Measurements from ENCODE around the gene ALKAL2. TPM values are rescaled to one million over a fixed set of nuclear protein-coding genes. Genes with fewer than 3 reads are reported as not detected.

The ALKAL2 gene
- polyA plus RNA-seq, 1 experiment, result not detected

DNA sequence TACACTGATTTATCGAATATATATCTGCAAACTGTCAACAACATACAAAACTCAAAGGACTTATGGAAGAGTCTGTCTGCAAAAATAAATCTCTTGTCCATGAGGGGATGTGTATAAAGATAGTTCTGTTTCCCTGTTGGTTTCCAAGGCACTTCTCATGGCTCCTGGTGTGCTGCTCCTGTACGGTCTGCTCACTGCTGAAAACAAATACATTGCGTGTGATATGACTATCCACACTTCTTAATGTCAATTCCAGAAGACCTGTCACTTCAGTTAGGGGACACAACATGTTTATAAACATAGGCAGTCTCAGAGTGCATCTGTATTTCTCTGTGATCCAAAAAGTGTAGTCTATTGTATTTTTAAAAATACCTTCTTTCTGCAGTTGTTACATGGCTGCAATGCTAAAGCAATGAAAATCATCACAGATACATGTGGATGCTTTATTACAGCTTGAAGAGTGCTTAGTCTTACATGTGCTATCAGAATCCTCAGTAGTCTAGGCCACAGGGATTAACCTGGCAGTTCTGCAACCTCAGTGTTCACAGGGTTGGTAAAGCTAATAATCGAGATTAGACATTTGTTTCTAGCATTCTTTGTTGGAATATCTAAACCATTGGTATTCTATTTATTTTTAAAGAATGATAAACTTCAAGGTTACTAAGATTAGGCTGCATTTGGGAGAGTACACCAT is 7.8 kb downstream of the ALKAL2 start:
- Histone ChIP-seq H3K27ac (ENCODE audit: low read depth, low read length) (no peak overlapping the region), H3K27me3 (ENCODE audit: control insufficient read depth, insufficient read depth, low read length) (no peaks in the 10 kb centered on the region), H3K4me3 (ENCODE audit: low read depth, low read length) (no peak overlapping the region), H3K9me3 (ENCODE audit: control insufficient read depth, insufficient read depth, low read length) (no peaks in the 10 kb centered on the region)
- CTCF ChIA-PET, result interaction anchor here (1.0 to 1.1 kb wide), 2 partner anchors 10 to 25 kb away, joined by 3 read pairs; no protein-coding TSS in a partner anchor
- TF ChIP-seq, protein P1, sequence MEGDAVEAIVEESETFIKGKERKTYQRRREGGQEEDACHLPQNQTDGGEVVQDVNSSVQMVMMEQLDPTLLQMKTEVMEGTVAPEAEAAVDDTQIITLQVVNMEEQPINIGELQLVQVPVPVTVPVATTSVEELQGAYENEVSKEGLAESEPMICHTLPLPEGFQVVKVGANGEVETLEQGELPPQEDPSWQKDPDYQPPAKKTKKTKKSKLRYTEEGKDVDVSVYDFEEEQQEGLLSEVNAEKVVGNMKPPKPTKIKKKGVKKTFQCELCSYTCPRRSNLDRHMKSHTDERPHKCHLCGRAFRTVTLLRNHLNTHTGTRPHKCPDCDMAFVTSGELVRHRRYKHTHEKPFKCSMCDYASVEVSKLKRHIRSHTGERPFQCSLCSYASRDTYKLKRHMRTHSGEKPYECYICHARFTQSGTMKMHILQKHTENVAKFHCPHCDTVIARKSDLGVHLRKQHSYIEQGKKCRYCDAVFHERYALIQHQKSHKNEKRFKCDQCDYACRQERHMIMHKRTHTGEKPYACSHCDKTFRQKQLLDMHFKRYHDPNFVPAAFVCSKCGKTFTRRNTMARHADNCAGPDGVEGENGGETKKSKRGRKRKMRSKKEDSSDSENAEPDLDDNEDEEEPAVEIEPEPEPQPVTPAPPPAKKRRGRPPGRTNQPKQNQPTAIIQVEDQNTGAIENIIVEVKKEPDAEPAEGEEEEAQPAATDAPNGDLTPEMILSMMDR (IDR thresholded peaks at IDR 0.05; ENCODE audit: low read depth, low read length), result no peak
- DNase-seq (ENCODE audit: low read depth, low spot score), result no peak
- POLR2A ChIA-PET, result no interaction called here

DNA sequence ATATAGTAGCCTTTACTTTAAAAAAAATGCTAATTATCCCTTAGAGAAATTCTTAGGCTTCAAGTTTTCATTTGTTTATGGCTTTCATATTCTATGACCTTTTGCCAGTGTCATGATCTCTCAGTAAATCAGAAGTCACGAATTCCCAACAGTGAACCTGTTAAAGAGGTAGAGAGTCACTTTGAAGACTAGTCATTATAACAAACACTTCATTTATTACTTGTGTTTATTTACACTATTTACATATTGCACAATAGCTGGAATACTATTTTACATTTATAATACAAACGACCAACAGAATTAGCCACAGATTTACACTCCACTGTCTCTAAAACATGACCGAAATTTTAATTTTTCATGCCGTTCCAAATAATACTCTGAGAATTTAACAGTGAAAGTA is 8.5 kb downstream of the ALKAL2 start:
- H3K9me3 ChIP-seq (ENCODE audit: control insufficient read depth, insufficient read depth, low read length), result no peaks in the 10 kb centered on the region
- DNase-seq (ENCODE audit: low read depth, low spot score), result no peak
- POLR2A ChIA-PET, result no interaction called here
- CTCF ChIA-PET, result interaction anchor here (3.0 kb wide), 1 partner anchor 11 kb away, joined by 13 read pairs; no protein-coding TSS in a partner anchor
- TF ChIP-seq, protein P1 (IDR thresholded peaks at IDR 0.05; ENCODE audit: low read depth, low read length), result no peak
- H3K27me3 ChIP-seq (ENCODE audit: control insufficient read depth, insufficient read depth, low read length), result no peaks in the 10 kb centered on the region
- H3K4me3 ChIP-seq (ENCODE audit: low read depth, low read length), result no peak overlapping the region
- no peak overlapping the region for H3K27ac ChIP-seq (ENCODE audit: low read depth, low read length)

DNA sequence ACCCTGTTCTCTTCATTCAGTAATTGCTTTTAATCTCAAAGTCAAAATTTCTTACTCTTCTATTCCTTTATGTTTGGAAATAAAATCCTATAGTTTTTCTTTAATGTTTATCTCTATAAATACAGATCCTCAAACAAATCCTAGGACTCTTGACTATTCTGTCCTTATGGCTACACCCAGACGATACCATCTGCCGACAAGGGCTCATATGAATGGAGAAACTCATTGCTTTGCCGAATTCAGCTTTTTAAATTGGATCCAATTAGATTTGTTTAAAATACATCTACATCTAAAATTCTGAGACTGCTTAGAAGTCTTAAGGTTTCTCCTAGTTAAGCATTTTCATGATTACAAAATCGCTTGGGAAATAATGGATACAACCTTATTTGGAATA is 9.0 kb downstream of the ALKAL2 start:
- POLR2A ChIA-PET, result no interaction called here
- TF ChIP-seq, protein P1 (IDR thresholded peaks at IDR 0.05; ENCODE audit: low read depth, low read length), result no peak
- H3K9me3 ChIP-seq (ENCODE audit: control insufficient read depth, insufficient read depth, low read length), result no peaks in the 10 kb centered on the region
- DNase-seq (ENCODE audit: low read depth, low spot score), result no peak
- no peaks in the 10 kb centered on the region for H3K27me3 ChIP-seq (ENCODE audit: control insufficient read depth, insufficient read depth, low read length)
- no peak overlapping the region for H3K27ac ChIP-seq (ENCODE audit: low read depth, low read length)
- H3K4me3 ChIP-seq (ENCODE audit: low read depth, low read length), result no peak overlapping the region
- CTCF ChIA-PET, result interaction anchor here (3.0 kb wide), 1 partner anchor 11 kb away, joined by 13 read pairs; no protein-coding TSS in a partner anchor

DNA sequence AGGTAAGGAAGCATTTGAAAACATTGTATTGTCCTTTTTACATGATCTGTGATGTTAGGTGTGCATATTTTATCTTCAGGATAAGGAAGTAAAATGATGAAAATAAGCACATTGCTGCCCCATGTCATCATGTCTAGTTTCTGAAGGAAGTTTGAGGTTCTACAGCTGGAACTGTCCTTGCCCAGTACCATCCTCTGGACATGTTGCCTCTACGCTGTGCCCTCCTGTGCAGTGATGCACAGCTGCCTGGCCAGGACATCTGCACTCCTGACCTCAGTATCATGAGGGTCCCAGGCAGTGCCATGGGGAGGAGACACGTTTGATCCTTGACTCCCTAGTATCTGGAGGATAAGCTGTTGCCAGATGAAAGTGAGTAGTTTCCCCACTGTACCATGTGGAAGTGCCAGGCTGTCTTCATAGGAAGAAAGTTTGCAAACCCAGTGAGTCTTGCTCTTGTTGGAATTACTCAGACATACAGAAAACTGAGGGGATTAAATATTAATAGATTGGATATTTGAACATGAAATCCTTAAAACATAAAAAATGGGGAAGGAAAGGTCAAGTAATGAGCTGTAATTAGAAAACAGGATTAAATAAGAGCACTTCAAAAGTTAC is 9.5 kb downstream of the ALKAL2 start:
- ChIA-PET POLR2A (no interaction called here), CTCF (interaction anchor here (3.0 kb wide), 1 partner anchor 12 kb away, joined by 13 read pairs; no protein-coding TSS in a partner anchor)
- DNase-seq (ENCODE audit: low read depth, low spot score), result no peak
- no peak overlapping the region for H3K4me3 ChIP-seq (ENCODE audit: low read depth, low read length)
- H3K27ac ChIP-seq (ENCODE audit: low read depth, low read length), result no peak overlapping the region
- no peaks in the 10 kb centered on the region for H3K9me3 ChIP-seq (ENCODE audit: control insufficient read depth, insufficient read depth, low read length)
- TF ChIP-seq, protein P1 (IDR thresholded peaks at IDR 0.05; ENCODE audit: low read depth, low read length), result no peak
- no peaks in the 10 kb centered on the region for H3K27me3 ChIP-seq (ENCODE audit: control insufficient read depth, insufficient read depth, low read length)

DNA sequence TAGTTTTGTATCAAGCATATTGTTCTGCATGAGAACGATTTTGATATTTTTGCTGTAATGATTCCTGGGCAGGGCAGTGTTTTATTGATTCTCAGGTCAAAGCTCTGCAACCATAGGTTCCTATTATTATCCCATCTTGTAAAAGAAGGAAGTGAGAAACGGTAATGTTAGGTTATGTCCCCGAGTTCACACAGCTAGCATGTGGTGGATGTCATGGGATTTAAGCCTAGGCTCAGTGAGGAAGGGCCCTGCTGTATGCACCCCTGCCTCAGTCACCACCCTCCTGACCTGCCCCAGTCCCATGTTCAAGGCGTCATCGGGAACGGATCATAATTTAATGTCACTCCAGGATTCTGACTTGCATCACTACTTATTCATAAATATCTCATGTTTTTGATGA is 12.4 kb downstream of the ALKAL2 start:
- H3K9me3 ChIP-seq (ENCODE audit: control insufficient read depth, insufficient read depth, low read length), result no peaks in the 10 kb centered on the region
- H3K27ac ChIP-seq (ENCODE audit: low read depth, low read length), result no peak overlapping the region
- ChIA-PET CTCF (interaction anchor here (1.8 kb wide), 1 partner anchor 15 kb away, joined by 5 read pairs; no protein-coding TSS in a partner anchor), POLR2A (no interaction called here)
- TF ChIP-seq, protein P1 (IDR thresholded peaks at IDR 0.05; ENCODE audit: low read depth, low read length), result no peak
- no peaks in the 10 kb centered on the region for H3K27me3 ChIP-seq (ENCODE audit: control insufficient read depth, insufficient read depth, low read length)
- H3K4me3 ChIP-seq (ENCODE audit: low read depth, low read length), result no peak overlapping the region
- no peak for DNase-seq (ENCODE audit: low read depth, low spot score)

All from AG04450 (cell line).